Measurements from ENCODE around the gene SPNS3. TPM values are rescaled to one million over a fixed set of nuclear protein-coding genes. Genes with fewer than 3 reads are reported as not detected.

The SPNS3 gene
- polyA plus RNA-seq, 1 of the 3 experiments (the other 2 are of a cell fraction): 0.05 TPM

DNA sequence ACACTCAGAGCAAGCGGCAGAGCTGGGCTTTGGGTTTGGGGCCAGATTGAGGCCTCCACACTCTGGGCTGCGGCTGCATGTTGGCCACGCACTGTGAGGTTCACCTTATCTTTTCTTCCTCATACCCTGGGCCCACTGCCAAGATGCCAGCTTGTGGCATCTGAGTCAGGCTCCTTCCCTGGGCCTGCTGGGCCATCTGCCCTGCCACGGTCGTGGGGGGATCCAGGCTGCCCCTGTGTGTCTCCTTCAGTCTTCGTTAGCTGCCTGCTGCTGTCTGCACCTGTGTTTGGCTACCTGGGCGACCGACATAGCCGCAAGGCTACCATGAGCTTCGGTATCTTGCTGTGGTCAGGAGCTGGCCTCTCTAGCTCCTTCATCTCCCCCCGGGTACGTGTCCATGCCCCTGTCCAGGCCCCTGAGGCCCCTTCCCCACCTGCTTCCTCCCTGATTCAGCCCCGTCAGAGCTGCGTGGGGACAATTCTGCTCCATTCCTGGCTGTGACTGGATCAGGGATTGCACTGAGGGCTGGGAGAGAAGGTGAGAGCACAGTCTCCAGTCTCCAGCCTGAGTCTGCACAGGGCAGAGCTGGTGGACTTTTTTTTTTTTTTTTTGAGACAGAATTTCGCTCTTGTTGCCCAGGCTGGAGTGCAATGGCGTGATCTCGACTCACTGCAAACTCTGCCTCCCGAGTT is 11.2 kb downstream of the SPNS3 start:
- 71% methylated on average over 18 of the region's 18 CpGs for WGBS (ENCODE audit: low lambda C conversion rate)
- H3K9me3 ChIP-seq: no peaks in the 10 kb centered on the region
- no peak overlapping the region for H3K4me3 ChIP-seq (ENCODE audit: low read depth in 2 of 2, low read length in 1 of 2)
- H3K4me2 ChIP-seq: no peak overlapping the region
- no peaks in the 10 kb centered on the region for H4K20me1 ChIP-seq (ENCODE audit: insufficient read depth)
- H3K9me2 ChIP-seq: no peaks in the 10 kb centered on the region
- no peaks in the 10 kb centered on the region for H3K79me2 ChIP-seq (ENCODE audit: insufficient read depth)
- ChIA-PET POLR2A (interaction anchor here (0.6 kb wide), 1 partner anchor 313 kb away, joined by 3 read pairs; no protein-coding TSS in a partner anchor), CTCF (interaction anchor here (0.7 to 1.6 kb wide), 4 partner anchors 28 to 245 kb away, joined by 3 to 4 read pairs (median 4); no protein-coding TSS in a partner anchor)
- no peak overlapping the region for H3K9ac ChIP-seq
- H3F3A ChIP-seq (replicated peaks; ENCODE audit: insufficient read depth): no peaks in the 10 kb centered on the region
- H3K27ac ChIP-seq (ENCODE audit: low read depth in 2 of 2, low read length in 1 of 2): no peak overlapping the region
- peaks cover 0 to 18% of the 10 kb centered on the region in 2 experiments; a peak in 1 of 4 replicates for H3K4me1 ChIP-seq (ENCODE audit: control insufficient read depth in 1 of 2, insufficient read depth in 2 of 2, low read depth in 1 of 2, low read length in 1 of 2)
- no peaks in the 10 kb centered on the region; the same call in 1 of the 2 replicates for H3K27me3 ChIP-seq (ENCODE audit: insufficient read depth)
- peak; percentile 79 for DNase-seq
- no peaks in the 10 kb centered on the region for H3K36me3 ChIP-seq (replicated peaks in 1 of 2; ENCODE audit: control insufficient read depth in 1 of 2, insufficient read depth in 2 of 2, low read length in 1 of 2)
- no peak overlapping the region for H2AFZ ChIP-seq (ENCODE audit: low read depth)
- TF ChIP-seq EZH2phosphoT487 (IDR thresholded peaks at IDR 0.05; ENCODE audit: borderline replicate concordance, low read depth) (no peak), POLR2AphosphoS5 (IDR thresholded peaks at IDR 0.05; ENCODE audit: low read depth, low read length) (no peak), RXRA (IDR thresholded peaks at IDR 0.05; ENCODE audit: borderline replicate concordance, low read depth) (no peak), FOSL2 (IDR thresholded peaks at IDR 0.05; ENCODE audit: borderline replicate concordance, low read depth) (0 out of 2 replicates have a peak, but pooled peaks have one; percentile 3), GATA2 (CRISPR knock-in tag; IDR thresholded peaks at IDR 0.05) (peak; percentile 81), JUND (IDR thresholded peaks at IDR 0.05) (no peak), CHD2 (IDR thresholded peaks at IDR 0.05; ENCODE audit: low read length, partially characterized antibody) (no peak), TCF12 (IDR thresholded peaks at IDR 0.05) (peak; percentile 61; the same call in 1 of the 2 replicates), MXI1 (IDR thresholded peaks at IDR 0.05; ENCODE audit: low read depth, low read length) (no peak), SIN3A (IDR thresholded peaks at IDR 0.05; ENCODE audit: borderline replicate concordance, low read depth, low read length) (no peak), NFIC (IDR thresholded peaks at IDR 0.05; ENCODE audit: borderline replicate concordance) (peak; percentile 81), RFX5 (IDR thresholded peaks at IDR 0.05; ENCODE audit: low read length) (no peak), RCOR1 (IDR thresholded peaks at IDR 0.05; ENCODE audit: low read length) (no peak), TAF1 (IDR thresholded peaks at IDR 0.05; ENCODE audit: borderline replicate concordance, low read depth, low read length) (no peak), FOXM1 (IDR thresholded peaks at IDR 0.05; ENCODE audit: low read depth) (no peak), MEF2A (IDR thresholded peaks at IDR 0.05; ENCODE audit: borderline replicate concordance, low read depth) (no peak), YY1 (IDR thresholded peaks at IDR 0.05; ENCODE audit: low read depth) (no peak)
- TF ChIP-seq, protein P1, sequence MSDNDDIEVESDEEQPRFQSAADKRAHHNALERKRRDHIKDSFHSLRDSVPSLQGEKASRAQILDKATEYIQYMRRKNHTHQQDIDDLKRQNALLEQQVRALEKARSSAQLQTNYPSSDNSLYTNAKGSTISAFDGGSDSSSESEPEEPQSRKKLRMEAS (IDR thresholded peaks at IDR 0.05; ENCODE audit: low read depth): no peak
- TF ChIP-seq, protein P2, sequence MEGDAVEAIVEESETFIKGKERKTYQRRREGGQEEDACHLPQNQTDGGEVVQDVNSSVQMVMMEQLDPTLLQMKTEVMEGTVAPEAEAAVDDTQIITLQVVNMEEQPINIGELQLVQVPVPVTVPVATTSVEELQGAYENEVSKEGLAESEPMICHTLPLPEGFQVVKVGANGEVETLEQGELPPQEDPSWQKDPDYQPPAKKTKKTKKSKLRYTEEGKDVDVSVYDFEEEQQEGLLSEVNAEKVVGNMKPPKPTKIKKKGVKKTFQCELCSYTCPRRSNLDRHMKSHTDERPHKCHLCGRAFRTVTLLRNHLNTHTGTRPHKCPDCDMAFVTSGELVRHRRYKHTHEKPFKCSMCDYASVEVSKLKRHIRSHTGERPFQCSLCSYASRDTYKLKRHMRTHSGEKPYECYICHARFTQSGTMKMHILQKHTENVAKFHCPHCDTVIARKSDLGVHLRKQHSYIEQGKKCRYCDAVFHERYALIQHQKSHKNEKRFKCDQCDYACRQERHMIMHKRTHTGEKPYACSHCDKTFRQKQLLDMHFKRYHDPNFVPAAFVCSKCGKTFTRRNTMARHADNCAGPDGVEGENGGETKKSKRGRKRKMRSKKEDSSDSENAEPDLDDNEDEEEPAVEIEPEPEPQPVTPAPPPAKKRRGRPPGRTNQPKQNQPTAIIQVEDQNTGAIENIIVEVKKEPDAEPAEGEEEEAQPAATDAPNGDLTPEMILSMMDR (IDR thresholded peaks at IDR 0.05): no peak
- TF ChIP-seq, protein P3, sequence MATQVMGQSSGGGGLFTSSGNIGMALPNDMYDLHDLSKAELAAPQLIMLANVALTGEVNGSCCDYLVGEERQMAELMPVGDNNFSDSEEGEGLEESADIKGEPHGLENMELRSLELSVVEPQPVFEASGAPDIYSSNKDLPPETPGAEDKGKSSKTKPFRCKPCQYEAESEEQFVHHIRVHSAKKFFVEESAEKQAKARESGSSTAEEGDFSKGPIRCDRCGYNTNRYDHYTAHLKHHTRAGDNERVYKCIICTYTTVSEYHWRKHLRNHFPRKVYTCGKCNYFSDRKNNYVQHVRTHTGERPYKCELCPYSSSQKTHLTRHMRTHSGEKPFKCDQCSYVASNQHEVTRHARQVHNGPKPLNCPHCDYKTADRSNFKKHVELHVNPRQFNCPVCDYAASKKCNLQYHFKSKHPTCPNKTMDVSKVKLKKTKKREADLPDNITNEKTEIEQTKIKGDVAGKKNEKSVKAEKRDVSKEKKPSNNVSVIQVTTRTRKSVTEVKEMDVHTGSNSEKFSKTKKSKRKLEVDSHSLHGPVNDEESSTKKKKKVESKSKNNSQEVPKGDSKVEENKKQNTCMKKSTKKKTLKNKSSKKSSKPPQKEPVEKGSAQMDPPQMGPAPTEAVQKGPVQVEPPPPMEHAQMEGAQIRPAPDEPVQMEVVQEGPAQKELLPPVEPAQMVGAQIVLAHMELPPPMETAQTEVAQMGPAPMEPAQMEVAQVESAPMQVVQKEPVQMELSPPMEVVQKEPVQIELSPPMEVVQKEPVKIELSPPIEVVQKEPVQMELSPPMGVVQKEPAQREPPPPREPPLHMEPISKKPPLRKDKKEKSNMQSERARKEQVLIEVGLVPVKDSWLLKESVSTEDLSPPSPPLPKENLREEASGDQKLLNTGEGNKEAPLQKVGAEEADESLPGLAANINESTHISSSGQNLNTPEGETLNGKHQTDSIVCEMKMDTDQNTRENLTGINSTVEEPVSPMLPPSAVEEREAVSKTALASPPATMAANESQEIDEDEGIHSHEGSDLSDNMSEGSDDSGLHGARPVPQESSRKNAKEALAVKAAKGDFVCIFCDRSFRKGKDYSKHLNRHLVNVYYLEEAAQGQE (IDR thresholded peaks at IDR 0.05; ENCODE audit: low read depth, low read length): no peak
- TF ChIP-seq, protein P4, sequence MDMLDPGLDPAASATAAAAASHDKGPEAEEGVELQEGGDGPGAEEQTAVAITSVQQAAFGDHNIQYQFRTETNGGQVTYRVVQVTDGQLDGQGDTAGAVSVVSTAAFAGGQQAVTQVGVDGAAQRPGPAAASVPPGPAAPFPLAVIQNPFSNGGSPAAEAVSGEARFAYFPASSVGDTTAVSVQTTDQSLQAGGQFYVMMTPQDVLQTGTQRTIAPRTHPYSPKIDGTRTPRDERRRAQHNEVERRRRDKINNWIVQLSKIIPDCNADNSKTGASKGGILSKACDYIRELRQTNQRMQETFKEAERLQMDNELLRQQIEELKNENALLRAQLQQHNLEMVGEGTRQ (IDR thresholded peaks at IDR 0.05; ENCODE audit: borderline replicate concordance, low read depth, low read length): no peak
- TF ChIP-seq, protein P5, sequence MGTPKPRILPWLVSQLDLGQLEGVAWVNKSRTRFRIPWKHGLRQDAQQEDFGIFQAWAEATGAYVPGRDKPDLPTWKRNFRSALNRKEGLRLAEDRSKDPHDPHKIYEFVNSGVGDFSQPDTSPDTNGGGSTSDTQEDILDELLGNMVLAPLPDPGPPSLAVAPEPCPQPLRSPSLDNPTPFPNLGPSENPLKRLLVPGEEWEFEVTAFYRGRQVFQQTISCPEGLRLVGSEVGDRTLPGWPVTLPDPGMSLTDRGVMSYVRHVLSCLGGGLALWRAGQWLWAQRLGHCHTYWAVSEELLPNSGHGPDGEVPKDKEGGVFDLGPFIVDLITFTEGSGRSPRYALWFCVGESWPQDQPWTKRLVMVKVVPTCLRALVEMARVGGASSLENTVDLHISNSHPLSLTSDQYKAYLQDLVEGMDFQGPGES (IDR thresholded peaks at IDR 0.05; ENCODE audit: low read depth, low read length): no peak
- TF ChIP-seq, protein P6, sequence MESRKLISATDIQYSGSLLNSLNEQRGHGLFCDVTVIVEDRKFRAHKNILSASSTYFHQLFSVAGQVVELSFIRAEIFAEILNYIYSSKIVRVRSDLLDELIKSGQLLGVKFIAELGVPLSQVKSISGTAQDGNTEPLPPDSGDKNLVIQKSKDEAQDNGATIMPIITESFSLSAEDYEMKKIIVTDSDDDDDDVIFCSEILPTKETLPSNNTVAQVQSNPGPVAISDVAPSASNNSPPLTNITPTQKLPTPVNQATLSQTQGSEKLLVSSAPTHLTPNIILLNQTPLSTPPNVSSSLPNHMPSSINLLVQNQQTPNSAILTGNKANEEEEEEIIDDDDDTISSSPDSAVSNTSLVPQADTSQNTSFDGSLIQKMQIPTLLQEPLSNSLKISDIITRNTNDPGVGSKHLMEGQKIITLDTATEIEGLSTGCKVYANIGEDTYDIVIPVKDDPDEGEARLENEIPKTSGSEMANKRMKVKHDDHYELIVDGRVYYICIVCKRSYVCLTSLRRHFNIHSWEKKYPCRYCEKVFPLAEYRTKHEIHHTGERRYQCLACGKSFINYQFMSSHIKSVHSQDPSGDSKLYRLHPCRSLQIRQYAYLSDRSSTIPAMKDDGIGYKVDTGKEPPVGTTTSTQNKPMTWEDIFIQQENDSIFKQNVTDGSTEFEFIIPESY (IDR thresholded peaks at IDR 0.05; ENCODE audit: borderline replicate concordance, low read depth): no peak
